ENCODE results near the gene C1QTNF8.

DNA sequence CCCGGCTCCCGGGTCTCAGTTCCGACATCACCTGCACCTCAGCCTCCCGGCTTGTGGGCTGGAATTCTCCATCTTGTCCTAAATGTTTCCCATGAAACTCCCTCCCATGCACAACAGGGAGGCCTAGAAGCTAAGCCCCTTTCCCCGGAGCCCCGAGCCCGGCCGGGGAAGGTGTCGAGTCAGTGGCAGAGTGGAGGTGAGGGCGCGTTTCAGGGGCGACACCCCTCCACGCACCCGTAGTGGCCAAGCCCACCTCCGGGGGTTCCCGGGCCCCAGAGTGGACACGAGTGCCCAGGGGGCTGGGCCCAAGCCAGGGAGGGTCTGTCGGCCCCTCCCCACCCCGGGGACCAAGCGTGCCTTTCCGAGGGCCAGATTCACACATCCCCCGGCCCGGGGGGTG is 25.0 kb upstream of the C1QTNF8 start:
- TF ChIP-seq EZH2phosphoT487 (IDR thresholded peaks at IDR 0.05; ENCODE audit: low read length) (no peak), CTCF (IDR thresholded peaks at IDR 0.05; ENCODE audit: low read length) (no peak), EZH2 (optimal IDR thresholded peaks at IDR 0.05; ENCODE audit: low read depth, low read length) (no peak)
